Lower leg skin (tissue), 4 donors: ENCODE results near the gene ZBTB16. TPM values are rescaled to one million over a fixed set of nuclear protein-coding genes. Genes with fewer than 3 reads are reported as not detected.

Experiments
- DNase-seq, 2 donors: peaks; one replicate each; pipeline ENCODE4 v3.0.0-alpha.2; 2019; ENCODE audit warnings: low spot score in 2 of 2
- H3K4me3 ChIP-seq: fragments of 200-600 bp; sonication (generic); 2 replicates; pipeline ENCODE4 v1.5.1; 2017; ENCODE audit warnings: mild to moderate bottlenecking, low read depth; ENCODE audit not compliant: poor library complexity, severe bottlenecking
- POLR2A ChIP-seq, 2 donors: fragments of 450-650 bp; IDR thresholded peaks; one replicate each; pipeline ENCODE4 v1.6.1; 2016 to 2017; ENCODE audit warnings: antibody characterized with exemption in 2 of 2, mild to moderate bottlenecking in 1 of 2, moderate library complexity in 1 of 2
- WGBS, 2 donors: methylation state at CpG; one replicate each; pipeline ENCODE4 v1.1.5; 2018; 5-methylcytosine and 5-hydroxymethylcytosine counted together
- intact Hi-C: fragments of 100-400 bp; cut with DNase I; formaldehyde crosslinking; loops from one replicate; pipeline ENCODE4 v1.15.0; 2023; ENCODE audit warnings: low total_unique reads
- total RNA-seq, 4 donors: library from RNA; depleted of rRNA; stranded (reverse); fragments of >200 nt; gene quantifications; one replicate each; pipeline ENCODE4 v1.1.0, GENCODE V29; 2016
- TF ChIP-seq, protein P1 (sequence below), 3 donors: fragments of 450-650 bp; IDR thresholded peaks; one replicate each; pipeline ENCODE4 v1.5.1; 2016; ENCODE audit warnings: antibody characterized with exemption in 3 of 3, mild to moderate bottlenecking in 3 of 3, moderate library complexity in 2 of 3

Gene ZBTB16
- total RNA-seq, 4 donors from 2014 or later = 167 to 369 (median 233) TPM

DNA sequence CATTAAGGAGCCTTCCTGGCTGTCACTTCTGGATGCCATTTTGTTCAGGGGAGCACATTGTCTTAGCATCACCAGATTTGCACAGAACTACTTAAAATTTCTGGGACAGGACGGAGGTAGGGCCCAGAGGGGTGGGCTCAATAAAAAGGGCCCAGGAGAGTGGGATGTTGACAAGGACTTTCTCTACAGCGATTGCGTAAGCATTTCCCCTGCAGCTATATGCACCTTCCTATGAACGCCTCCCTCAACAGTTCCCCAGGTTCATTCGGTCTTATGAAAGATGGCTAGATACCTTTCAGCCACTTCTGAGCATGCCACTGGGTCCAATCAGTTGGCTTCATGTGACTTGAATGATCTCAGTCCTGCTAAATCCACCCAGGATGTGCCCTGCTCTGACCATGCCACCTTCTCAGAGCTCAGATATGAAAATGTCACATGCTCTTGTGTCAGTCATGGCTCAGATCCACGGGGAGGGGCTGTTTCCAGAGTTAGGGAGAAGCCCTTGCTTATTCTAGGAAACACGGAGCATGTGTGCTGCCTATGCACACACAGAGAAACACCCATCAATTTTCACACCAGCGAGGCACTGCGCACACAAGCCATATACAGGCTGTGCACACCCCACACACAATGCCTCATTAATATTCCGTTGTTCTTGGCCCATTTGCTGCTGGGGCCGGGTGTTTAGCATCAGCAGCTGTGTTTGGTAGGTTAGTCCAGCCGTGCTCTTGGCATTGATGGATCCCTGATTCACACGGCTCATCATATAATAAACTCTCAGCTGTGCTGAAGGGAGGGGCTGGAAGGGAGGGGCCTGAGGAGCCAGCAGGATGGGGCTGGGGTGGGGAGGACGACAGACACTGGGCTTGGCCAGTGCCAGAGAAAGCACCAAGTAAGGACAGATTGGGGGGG is 184.2 kb downstream of the ZBTB16 start:
- WGBS, 2 donors = 57 to 58% methylated on average over 14 of the region's 14 CpGs
- intact Hi-C loops = no loop called here
- no peak for TF ChIP-seq POLR2A (IDR thresholded peaks at IDR 0.05)
- TF ChIP-seq, protein P1, sequence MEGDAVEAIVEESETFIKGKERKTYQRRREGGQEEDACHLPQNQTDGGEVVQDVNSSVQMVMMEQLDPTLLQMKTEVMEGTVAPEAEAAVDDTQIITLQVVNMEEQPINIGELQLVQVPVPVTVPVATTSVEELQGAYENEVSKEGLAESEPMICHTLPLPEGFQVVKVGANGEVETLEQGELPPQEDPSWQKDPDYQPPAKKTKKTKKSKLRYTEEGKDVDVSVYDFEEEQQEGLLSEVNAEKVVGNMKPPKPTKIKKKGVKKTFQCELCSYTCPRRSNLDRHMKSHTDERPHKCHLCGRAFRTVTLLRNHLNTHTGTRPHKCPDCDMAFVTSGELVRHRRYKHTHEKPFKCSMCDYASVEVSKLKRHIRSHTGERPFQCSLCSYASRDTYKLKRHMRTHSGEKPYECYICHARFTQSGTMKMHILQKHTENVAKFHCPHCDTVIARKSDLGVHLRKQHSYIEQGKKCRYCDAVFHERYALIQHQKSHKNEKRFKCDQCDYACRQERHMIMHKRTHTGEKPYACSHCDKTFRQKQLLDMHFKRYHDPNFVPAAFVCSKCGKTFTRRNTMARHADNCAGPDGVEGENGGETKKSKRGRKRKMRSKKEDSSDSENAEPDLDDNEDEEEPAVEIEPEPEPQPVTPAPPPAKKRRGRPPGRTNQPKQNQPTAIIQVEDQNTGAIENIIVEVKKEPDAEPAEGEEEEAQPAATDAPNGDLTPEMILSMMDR (IDR thresholded peaks at IDR 0.05) = no peak
- no peak overlapping the region for H3K4me3 ChIP-seq
- no peak for DNase-seq

DNA sequence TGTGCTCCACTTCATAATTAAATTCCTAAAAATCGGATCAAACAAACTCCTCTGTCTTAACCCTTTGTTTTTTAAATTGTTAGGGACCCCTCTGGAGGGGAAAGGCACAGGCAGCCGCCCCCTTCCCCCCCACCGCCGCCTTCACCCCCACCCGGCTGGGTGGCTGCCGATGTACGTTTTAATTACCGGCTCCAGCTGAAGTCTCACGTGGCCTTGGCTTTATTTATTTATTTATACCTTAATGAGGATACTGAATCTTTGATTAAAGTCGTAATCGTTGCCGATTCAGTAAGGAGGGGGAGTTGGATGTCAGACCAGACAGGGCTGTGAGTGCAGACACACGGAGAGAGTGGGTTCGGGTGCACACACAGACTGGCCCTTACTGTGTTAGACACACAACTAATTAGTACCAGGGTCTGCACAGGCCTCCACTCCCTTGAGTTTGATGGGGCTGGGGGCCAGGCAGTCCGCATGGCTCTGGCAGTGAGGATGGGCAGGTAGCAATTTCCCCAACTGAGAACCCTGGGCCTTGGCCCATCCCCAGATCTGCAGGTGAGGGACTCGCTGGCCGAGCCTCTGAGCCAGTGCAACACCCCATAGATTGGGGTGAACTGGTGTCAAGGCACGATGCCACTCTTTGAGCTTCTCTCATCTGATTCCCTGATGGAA is 185.3 kb downstream of the ZBTB16 start:
- intact Hi-C loops = no loop called here
- no peak overlapping the region for H3K4me3 ChIP-seq
- no peak for DNase-seq
- TF ChIP-seq, protein P1 (IDR thresholded peaks at IDR 0.05) = no peak
- TF ChIP-seq POLR2A (IDR thresholded peaks at IDR 0.05) = no peak
- 87 to 91% methylated on average over 18 of the region's 18 CpGs for WGBS, 2 donors

DNA sequence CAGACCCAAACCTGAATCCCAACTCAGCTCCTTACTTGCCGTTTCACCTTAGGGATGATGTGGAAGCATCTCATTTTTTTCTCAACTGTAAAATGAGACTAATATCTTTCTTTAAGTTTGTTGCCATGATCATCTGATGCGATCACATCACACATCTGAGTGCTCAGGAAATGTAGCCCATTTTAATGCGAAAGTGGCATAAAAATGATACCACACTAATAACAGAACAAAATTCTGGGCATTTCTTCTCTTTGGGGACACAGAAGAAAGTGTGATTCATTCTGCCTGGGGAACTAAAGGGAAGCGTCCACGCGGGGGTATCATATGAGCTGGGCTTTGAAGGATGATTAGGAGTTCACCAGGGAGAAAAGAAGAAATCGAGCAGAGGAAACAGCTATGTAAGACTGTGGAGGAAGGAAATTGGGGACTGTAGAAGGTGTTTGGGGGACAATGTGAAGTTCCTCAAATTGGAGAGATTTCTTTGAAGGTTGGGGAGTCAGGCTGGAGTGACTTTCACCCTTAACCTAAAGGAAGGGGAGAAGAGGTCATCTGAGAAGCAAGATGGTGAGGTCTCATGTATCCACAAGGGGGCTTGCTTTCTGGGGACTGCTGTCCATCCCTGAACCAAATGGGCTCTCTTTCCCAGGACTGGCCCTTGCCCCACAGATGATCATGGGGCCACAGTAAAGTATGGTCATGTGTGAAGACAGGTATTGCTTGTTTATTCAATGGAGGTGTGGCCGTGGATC is 187.0 kb downstream of the ZBTB16 start:
- H3K4me3 ChIP-seq = no peak overlapping the region
- WGBS, 2 donors = 93% methylated on average over 8 of the region's 8 CpGs
- DNase-seq = no peak
- TF ChIP-seq POLR2A (IDR thresholded peaks at IDR 0.05) = no peak
- TF ChIP-seq, protein P1 (IDR thresholded peaks at IDR 0.05) = no peak
- intact Hi-C loops = no loop called here

DNA sequence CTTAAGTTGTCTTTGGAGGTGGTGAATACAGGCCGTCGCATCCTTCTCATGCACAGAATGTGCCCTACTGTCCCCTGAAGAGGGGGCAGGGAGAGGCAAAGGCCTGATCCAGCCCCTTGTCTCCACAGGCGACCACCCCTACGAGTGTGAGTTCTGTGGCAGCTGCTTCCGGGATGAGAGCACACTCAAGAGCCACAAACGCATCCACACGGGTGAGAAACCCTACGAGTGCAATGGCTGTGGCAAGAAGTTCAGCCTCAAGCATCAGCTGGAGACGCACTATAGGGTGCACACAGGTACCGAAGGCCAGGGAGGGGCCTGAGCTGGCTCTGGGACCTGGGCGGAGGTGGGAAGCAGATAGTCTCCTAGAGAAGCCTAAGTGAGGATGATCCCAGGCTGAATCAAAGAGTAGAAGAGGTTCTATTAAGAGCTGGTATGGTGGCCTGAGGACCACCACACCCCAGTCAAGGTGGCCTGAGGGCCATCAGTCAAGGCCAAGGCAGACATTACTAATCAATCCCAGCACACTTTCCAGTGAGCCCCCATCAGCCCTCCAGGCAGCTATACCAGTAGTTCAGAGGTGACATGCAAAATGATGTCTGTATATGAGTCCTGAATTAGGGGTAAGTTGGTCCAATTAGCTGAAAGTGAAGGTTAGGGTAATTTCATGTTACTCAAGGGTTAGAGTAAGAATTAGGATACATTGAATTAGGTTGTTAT is 187.7 kb downstream of the ZBTB16 start:
- no peak overlapping the region for H3K4me3 ChIP-seq
- intact Hi-C loops = no loop called here
- WGBS, 2 donors = 93 to 96% methylated on average over 11 of the region's 11 CpGs
- TF ChIP-seq, protein P1 (IDR thresholded peaks at IDR 0.05) = no peak
- TF ChIP-seq POLR2A (IDR thresholded peaks at IDR 0.05) = no peak
- no peak for DNase-seq

DNA sequence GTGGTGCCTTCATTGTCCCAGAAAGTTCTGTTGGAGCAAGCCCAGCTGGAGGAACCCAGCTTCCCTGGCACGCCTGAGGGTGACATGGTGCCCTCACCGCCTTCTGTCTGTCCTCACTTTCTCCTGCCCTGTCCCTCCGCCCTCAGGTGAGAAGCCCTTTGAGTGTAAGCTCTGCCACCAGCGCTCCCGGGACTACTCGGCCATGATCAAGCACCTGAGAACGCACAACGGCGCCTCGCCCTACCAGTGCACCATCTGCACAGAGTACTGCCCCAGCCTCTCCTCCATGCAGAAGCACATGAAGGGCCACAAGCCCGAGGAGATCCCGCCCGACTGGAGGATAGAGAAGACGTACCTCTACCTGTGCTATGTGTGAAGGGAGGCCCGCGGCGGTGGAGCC is 190.7 kb downstream of the ZBTB16 start:
- intact Hi-C loops = no loop called here
- no peak for TF ChIP-seq POLR2A (IDR thresholded peaks at IDR 0.05)
- TF ChIP-seq, protein P1 (IDR thresholded peaks at IDR 0.05) = no peak
- no peak for DNase-seq
- 88 to 93% methylated on average over 17 of the region's 17 CpGs for WGBS, 2 donors
- no peak overlapping the region for H3K4me3 ChIP-seq
